Measurements from ENCODE around the gene TTC39B. TPM values are rescaled to one million over a fixed set of nuclear protein-coding genes. Genes with fewer than 3 reads are reported as not detected.

The TTC39B gene
- total and polyA plus RNA-seq, 2 donors (not counting 3 experiments of a cell fraction or from before 2014, with no cell fraction given), result 1.0 to 5.4 TPM

GRCh38 chr9:15282567-15283285 is 24.3 kb downstream of the TTC39B start:
- dilution Hi-C loops (cut with MboI; ENCODE audit: extremely low pct_ligation_motif_present, low sequenced_read_pairs), result no loop called here

More at GRCh38 chr9:15282567-15283285, 24.3 kb downstream of the TTC39B start:
- H3K79me2 ChIP-seq (ENCODE audit: control insufficient read depth, insufficient read depth, low read length), result no peaks in the 10 kb centered on the region
- no peaks in the 10 kb centered on the region for H3K27me3 ChIP-seq (ENCODE audit: control insufficient read depth in 2 of 2, insufficient read depth in 2 of 2, low read length in 2 of 2)
- H2AFZ ChIP-seq (ENCODE audit: low read depth, low read length), result no peak overlapping the region
- no peak overlapping the region for H3K4me2 ChIP-seq (ENCODE audit: insufficient read depth, low read length)
- DNase-seq (ENCODE audit: low read depth, low spot score) (no peak), FAIRE-seq (no peak)
- no peak overlapping the region for H3K27ac ChIP-seq (ENCODE audit: insufficient read depth, low read depth, low read length)
- no peaks in the 10 kb centered on the region for H3K4me1 ChIP-seq (ENCODE audit: control insufficient read depth, extremely low read depth, insufficient read depth, low read length)
- intact Hi-C loops (cut with micrococcal nuclease), result no loop called here
- H3K4me3 ChIP-seq (replicated peaks in 1 of 3; ENCODE audit: insufficient read depth in 1 of 3, low read depth in 1 of 3, low read length in 3 of 3), result no peak overlapping the region
- no TSS peak for BruUV-seq (replicated peaks)
- no peaks in the 10 kb centered on the region for H3K36me3 ChIP-seq (ENCODE audit: control insufficient read depth in 2 of 2, extremely low read depth in 1 of 2, insufficient read depth in 2 of 2, low read length in 2 of 2)
- CTCF ChIA-PET, result interaction anchor here (1.0 to 1.5 kb wide), 2 partner anchors 14 to 24 kb away, joined by 3 to 4 read pairs; partner anchors contain the start of gene TTC39B
- H4K20me1 ChIP-seq (replicated peaks; ENCODE audit: control insufficient read depth, extremely low read depth, insufficient read depth, low read length), result no peaks in the 10 kb centered on the region
- no peaks in the 10 kb centered on the region for H3K9me1 ChIP-seq (replicated peaks; ENCODE audit: control insufficient read depth, extremely low read depth, insufficient read depth, low read length)
- H3K9me3 ChIP-seq (replicated peaks; ENCODE audit: control insufficient read depth, insufficient read depth, low read length), result no peaks in the 10 kb centered on the region
- POLR2A ChIA-PET, result no interaction called here
- TF ChIP-seq POLR2A (IDR thresholded peaks at IDR 0.05; ENCODE audit: low read depth, low read length) (no peak), CTCF (IDR thresholded peaks at IDR 0.05; ENCODE audit: extremely low read depth in 1 of 2, insufficient read depth in 1 of 2, low read depth in 1 of 2, low read length in 2 of 2) (no peak), EZH2 (IDR thresholded peaks at IDR 0.05; ENCODE audit: borderline replicate concordance, low read depth, low read length, severe bottlenecking) (no peak), JUN (IDR thresholded peaks at IDR 0.05; ENCODE audit: borderline replicate concordance, insufficient read depth, insufficient read length, low read depth) (no peak), POLR2AphosphoS5 (IDR thresholded peaks at IDR 0.05; ENCODE audit: insufficient read depth, low read depth, low read length) (no peak), FOS (IDR thresholded peaks at IDR 0.05; ENCODE audit: borderline replicate concordance, insufficient read depth, low read length) (no peak), GATA2 (IDR thresholded peaks at IDR 0.05; ENCODE audit: insufficient read depth, insufficient read length, low read depth, low read length) (no peak), MAX (IDR thresholded peaks at IDR 0.05; ENCODE audit: insufficient read depth, insufficient read length) (no peak), MYC (IDR thresholded peaks at IDR 0.05; ENCODE audit: low read depth, low read length) (no peak)
- no peak overlapping the region for H3K9ac ChIP-seq (replicated peaks; ENCODE audit: extremely low read depth, insufficient read depth, low read length)

All from endothelial cell of umbilical vein (primary cell).